CD4-positive, alpha-beta T cell treated with Interleukin-4 for 4 hours (primary cell): Measurements from ENCODE around the gene SAXO2.
A peak's percentile ranks its signal among the peaks of the same experiment; 100 is the strongest.
"Not testable (repeated sequence)": the region's sequence is repeated elsewhere in the genome, so short reads cannot be mapped to it uniquely, and the experiment has no call there.

Experiments
- DNase-seq: peaks from one replicate; pipeline ENCODE4 v3.0.0-alpha.2; 2020

Gene SAXO2

GRCh38 chr15:82262422-82263026 is at the start of gene SAXO2, which contains the start of gene EFL1:
Gene SAXO2 (plus strand): TSS chr15:82262818. CDS start chr15:82262880, 62 bp downstream.
Gene EFL1 (minus strand): TSS chr15:82262734. CDS start chr15:82261778, 956 bp downstream.
- DNase-seq = peak; percentile 88

GRCh38 chr15:82216092-82216491 is 46.5 kb upstream of the SAXO2 start:
- not testable (repeated sequence) for DNase-seq

GRCh38 chr15:82221535-82221934 is 41.1 kb upstream of the SAXO2 start:
- peak; percentile 16 for DNase-seq

- DNase-seq = no peak
Measured at GRCh38 chr15:82228750-82229149, 33.9 kb upstream of the SAXO2 start.

- DNase-seq = no peak
Measured at GRCh38 chr15:82231233-82231632, 31.4 kb upstream of the SAXO2 start.

GRCh38 chr15:82231842-82232241 is 30.8 kb upstream of the SAXO2 start:
- DNase-seq = no peak

- DNase-seq = not testable (repeated sequence)
Measured at GRCh38 chr15:82237944-82238534, 24.6 kb upstream of the SAXO2 start.

- DNase-seq = no peak
Measured at GRCh38 chr15:82239685-82240391, 22.8 kb upstream of the SAXO2 start.

GRCh38 chr15:82241836-82242499 is 20.6 kb upstream of the SAXO2 start:
- not testable (repeated sequence) for DNase-seq

GRCh38 chr15:82243644-82244043 is 19.0 kb upstream of the SAXO2 start:
- not testable (repeated sequence) for DNase-seq

- DNase-seq = not testable (repeated sequence)
Measured at GRCh38 chr15:82245956-82246355, 16.7 kb upstream of the SAXO2 start.

- not testable (repeated sequence) for DNase-seq
Measured at GRCh38 chr15:82248261-82248660, 14.4 kb upstream of the SAXO2 start.

GRCh38 chr15:82261566-82262421 is 824 bp upstream of the SAXO2 start:
- peak; percentile 27 for DNase-seq

GRCh38 chr15:82263350-82263749 is 732 bp downstream of the SAXO2 start:
- no peak for DNase-seq

GRCh38 chr15:82267137-82267536 is 4.5 kb downstream of the SAXO2 start:
- not testable (repeated sequence) for DNase-seq

GRCh38 chr15:82268454-82268853 is 5.8 kb downstream of the SAXO2 start:
- DNase-seq = not testable (repeated sequence)

- no peak for DNase-seq
Measured at GRCh38 chr15:82272154-82272553, 9.5 kb downstream of the SAXO2 start.

GRCh38 chr15:82275410-82275809 is 12.8 kb downstream of the SAXO2 start:
- DNase-seq = no peak

- DNase-seq = not testable (repeated sequence)
Measured at GRCh38 chr15:82281276-82281675, 18.7 kb downstream of the SAXO2 start.

GRCh38 chr15:82282386-82282785 is 19.8 kb downstream of the SAXO2 start:
- not testable (repeated sequence) for DNase-seq

GRCh38 chr15:82284381-82284780 is 21.8 kb downstream of the SAXO2 start:
- DNase-seq = not testable (repeated sequence)

GRCh38 chr15:82286475-82286874 is 23.9 kb downstream of the SAXO2 start:
- DNase-seq = peak; percentile 32
